Measurements from ENCODE around the gene GTF2E1. TPM values are rescaled to one million over a fixed set of nuclear protein-coding genes. Genes with fewer than 3 reads are reported as not detected.
A peak's percentile ranks its signal among the peaks of the same experiment; 100 is the strongest.
"Not testable (repeated sequence)": the region's sequence is repeated elsewhere in the genome, so short reads cannot be mapped to it uniquely, and the experiment has no call there.

Gene GTF2E1
- 10 to 100 TPM; 11.9 to 14.5 TPM for total RNA-seq
- long read RNA-seq, transcript GTF2E1-201 (5 exons, 3,012 nt), result major isoform, 6 of 8 reads
- long read RNA-seq, partial matches to known transcripts, result 2 of 8 reads
- long read RNA-seq, other reads (novel, unspliced or antisense), result 0 of 8 reads

DNA sequence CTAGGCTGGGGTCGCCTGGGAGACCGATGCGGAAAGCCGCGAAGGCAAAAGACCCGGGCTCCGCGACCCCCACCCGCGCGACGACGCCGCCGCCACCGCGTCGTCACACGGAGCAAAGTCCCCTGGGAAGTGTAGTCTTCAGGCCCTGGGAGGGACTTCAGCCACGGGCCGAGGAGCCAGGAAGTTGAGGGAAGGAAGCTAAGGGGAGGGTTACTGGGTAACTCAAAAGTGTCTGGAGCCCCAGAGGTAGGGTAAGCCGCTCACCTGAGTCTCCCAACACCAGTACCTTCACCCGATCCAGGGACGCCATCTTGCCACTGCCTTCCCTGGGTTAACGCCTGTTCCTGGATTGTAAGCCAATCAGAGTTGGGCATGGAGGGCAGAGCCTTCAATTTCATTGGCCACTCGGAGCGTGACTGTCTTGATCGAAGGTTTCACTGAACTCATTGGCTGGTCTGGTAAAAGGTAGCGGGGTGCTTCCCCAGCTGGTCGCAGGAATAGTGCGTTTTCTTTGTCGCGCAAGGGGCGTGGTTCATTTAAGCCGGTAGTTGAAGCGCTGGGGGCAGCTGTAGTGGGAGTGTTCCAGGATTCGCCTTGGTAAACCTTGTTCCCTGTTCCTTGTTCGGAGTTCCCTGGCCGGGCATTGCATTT lies at the start of gene GTF2E1, which contains the start of gene RABL3:
TSS of gene GTF2E1 (plus strand) at position 547 of the 651 bp plus-strand sequence. CDS start 7,809 bp downstream, outside the sequence.
TSS of gene RABL3 (minus strand) at position 319 of the 651 bp plus-strand sequence. CDS start at position 310, 9 bp downstream.
- peak; percentile 97 to 98 for DNase-seq
- intact Hi-C loops (cut with DNase I, micrococcal nuclease), result no loop called here
- peak; percentile 98 for ATAC-seq

DNA sequence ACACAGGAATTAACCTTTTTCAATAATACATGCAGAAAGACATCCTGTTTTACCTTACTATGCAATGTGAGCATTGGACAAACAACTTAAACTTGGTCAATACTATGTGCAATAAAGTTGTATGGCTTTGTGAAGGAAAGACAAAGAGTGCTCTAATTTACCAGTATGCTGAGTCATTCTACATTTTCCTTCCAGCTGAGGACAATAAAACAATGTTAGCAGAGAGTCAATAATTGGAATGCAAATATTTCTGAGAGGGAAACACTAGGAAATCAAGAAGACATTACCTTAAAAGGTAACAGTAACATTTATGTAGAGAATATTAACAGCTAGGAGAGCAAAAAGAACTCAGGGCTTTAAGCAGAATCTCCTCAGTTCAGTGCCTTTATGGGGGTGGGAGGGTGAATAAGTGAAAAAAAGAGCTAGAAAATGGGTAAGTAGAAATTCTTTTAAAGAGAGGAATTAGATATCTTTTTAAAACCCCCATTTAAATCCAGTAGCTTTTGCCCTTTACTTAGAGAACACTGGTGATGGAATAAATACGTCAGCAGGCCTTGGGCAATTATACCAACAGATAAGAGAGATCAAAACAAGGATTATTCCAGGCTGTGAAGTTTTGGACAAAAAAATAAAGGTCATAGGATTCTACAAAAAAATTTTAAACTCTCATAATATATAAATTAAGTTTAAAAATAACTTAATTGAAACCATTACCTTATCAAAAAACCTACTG lies 48.9 kb upstream of the GTF2E1 start:
- no peak for DNase-seq
- intact Hi-C loops (cut with DNase I, micrococcal nuclease), result no loop called here
- ATAC-seq, result peak; percentile 99

DNA sequence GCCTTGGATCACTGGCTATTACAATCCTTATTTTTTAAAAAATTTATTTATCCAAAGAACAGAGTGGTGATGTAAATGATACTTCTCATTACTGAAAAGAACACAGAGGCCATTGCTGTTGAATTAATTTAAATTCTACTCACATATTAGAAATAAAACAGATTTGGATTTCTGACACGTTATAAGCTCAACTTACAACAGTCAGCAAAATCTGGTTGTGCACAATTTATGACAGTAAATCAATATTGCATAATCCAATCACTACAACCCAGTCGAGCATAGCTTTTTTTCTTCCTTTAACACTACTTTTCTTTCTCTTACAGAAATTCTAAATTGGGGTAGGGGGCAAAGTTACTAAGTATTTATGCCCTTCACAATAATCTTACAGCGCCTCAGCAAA lies 43.2 kb upstream of the GTF2E1 start:
- intact Hi-C loops (cut with DNase I, micrococcal nuclease), result no loop called here
- ATAC-seq (no peak), DNase-seq (no peak)

DNA sequence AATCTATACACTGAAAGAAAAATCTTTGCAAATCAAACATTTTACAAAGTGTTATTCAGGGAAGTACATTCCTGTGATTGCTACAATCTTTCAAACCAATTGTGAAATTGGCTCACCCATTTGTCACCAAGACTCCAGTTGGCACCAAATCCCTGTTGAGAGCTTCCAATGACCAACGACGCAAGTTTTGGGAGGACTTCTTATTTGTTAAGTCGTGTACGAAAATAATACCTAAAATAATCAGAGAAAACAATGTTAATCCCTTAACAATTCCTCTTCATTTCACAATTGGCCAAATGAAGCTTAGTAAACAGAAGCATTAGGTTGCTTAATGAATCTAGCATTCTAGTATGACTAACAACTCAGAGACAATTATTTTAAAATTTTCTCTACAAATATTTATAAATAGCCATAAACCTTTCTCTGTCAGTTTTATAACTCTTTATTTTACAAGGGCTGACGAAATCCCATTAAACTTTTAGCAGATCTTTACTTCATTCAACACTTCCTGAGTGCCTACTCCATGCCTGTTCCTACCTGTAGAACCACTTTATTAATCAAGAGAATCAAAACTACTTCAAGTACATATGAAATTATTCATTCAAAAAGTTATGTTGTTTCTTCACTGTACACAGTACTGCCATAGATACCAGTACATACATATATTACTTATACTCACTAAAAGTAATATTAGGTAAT lies 36.5 kb upstream of the GTF2E1 start:
- intact Hi-C loops (cut with DNase I, micrococcal nuclease), result no loop called here
- ATAC-seq, result no peak
- no peak for DNase-seq

DNA sequence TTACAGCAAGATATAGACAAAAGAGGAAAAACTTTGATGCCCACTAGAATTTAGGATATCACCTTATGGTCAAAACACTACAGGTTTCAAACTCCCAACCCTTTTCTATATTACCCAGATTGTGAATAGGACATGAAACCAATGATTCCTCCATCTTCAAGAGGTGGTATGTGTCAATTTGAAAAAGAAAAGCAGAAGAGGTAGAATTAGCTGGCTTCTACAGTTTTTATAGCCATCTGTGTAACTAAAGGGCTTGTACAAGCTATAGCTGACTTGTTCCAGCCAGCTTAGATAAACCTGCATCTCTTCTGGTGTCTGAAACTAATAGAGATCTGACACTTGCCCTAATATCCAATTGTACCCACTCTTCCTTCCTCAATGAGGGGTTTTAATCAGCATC lies 35.6 kb upstream of the GTF2E1 start:
- intact Hi-C loops (cut with DNase I, micrococcal nuclease), result no loop called here

DNA sequence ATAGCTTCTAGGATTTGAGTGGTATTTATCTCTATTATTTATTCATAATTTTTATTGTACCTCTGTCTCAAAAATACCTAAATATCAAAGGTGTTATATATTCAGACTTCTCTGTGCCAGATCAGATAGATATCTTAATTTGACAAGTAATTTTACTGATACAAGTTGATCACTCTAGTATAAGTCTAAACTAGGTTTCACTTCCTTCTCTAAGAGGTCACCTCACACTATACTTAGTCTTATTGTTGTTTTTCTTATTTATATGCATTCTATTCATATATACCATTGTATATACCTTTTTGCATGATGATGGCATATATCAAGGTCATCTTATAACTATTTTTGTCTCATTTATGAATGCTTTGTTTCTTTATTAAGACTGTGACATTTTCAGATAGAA lies 34.1 kb upstream of the GTF2E1 start:
- ATAC-seq (no peak), DNase-seq (no peak)
- intact Hi-C loops (cut with DNase I, micrococcal nuclease), result no loop called here

More for the DNA sequence above, 35.6 kb upstream of the GTF2E1 start:
- no peak for ATAC-seq
- DNase-seq, result no peak

DNA sequence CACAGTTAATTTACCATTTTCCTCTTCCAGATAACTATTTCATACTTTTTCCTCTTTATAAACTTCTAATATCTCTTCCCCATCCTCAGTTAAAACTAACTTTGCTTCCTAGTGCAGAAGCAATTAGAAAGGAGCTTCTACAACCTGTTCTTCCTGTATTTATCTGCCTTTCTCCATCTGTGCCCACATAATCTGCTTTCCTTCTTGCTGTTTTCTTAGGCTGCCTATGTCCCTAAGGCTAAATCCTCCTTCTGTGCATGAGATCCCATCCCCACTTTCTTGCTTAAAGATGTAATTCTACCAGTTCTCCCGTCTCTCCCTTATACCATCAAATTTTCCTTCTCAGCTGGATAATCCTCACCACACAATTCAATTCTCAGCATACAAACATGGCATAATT lies 32.2 kb upstream of the GTF2E1 start:
- intact Hi-C loops (cut with DNase I, micrococcal nuclease), result no loop called here
- ATAC-seq (no peak), DNase-seq (no peak)

DNA sequence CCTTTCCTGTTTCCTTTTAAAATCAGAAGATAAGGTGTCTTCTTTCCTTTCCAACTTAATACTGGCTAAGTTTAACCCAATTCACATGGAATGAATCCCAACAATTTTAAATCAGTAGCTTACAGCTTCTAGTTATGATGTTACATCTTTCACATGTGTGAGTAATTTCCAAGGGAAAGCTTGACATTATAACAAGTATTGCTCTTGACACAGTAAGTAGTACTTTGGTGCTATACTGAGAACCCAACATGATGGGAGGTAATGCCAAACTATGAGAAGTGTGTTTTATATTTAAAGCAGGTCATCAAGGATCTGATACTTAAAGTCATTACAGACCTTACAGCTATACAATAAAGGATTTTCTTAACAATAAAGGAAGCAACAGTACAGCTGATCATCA lies 29.3 kb upstream of the GTF2E1 start:
- ATAC-seq, result no peak
- intact Hi-C loops (cut with DNase I, micrococcal nuclease), result no loop called here
- DNase-seq, result no peak

DNA sequence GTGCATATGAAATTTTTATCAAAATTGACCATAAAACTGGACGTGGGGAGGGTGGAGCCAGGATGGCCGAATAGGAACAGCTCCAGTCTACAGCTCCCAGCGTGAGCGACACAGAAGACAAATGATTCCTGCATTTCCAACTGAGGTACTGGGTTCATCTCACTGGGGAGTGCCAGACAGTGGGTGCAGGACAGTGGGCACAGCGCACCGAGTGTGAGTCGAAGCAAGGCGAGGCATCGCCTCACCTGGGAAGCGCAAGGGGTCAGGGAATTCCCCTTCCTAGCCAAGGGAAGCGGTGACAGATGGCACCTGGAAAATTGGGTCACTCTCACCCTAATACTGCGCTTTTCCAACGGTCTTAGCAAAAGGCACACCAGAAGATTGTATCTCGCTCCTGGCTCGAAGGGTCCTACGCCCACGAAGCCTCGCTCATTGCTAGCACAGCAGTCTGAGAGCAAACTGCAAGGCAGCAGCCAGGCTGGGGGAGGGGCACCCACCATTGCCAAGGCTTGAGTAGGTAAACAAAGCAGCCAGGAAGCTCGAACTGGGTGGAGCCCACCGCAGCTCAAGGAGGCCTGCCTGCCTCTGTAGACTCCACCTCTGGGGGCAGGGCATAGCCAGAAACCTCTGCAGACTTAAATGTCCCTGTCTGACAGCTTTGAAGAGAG lies 23.2 kb upstream of the GTF2E1 start:
- peak; percentile 27 for ATAC-seq
- DNase-seq, result peak; percentile 72 to 85
- intact Hi-C loops (cut with DNase I, micrococcal nuclease), result not testable (repeated sequence)

DNA sequence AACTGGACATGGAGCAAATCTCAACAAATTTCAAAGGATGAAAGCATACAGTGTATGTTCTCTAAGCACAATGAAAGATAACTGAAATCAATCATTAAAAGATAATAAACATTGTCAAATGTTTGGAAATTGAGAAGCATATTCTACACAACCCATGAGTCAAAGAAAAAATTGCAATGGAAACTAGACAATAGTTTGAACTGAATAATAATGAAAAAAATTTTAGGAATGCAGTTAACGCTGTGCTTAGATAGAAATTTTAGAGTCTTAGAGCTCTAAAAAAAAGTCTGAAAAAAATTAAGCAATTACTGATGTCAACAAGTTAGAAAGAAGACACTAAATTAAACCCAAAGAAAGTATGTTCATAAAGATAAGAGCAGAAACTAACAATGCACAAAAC lies 15.8 kb upstream of the GTF2E1 start:
- intact Hi-C loops (cut with DNase I, micrococcal nuclease), result no loop called here
- DNase-seq, result no peak
- ATAC-seq, result no peak

DNA sequence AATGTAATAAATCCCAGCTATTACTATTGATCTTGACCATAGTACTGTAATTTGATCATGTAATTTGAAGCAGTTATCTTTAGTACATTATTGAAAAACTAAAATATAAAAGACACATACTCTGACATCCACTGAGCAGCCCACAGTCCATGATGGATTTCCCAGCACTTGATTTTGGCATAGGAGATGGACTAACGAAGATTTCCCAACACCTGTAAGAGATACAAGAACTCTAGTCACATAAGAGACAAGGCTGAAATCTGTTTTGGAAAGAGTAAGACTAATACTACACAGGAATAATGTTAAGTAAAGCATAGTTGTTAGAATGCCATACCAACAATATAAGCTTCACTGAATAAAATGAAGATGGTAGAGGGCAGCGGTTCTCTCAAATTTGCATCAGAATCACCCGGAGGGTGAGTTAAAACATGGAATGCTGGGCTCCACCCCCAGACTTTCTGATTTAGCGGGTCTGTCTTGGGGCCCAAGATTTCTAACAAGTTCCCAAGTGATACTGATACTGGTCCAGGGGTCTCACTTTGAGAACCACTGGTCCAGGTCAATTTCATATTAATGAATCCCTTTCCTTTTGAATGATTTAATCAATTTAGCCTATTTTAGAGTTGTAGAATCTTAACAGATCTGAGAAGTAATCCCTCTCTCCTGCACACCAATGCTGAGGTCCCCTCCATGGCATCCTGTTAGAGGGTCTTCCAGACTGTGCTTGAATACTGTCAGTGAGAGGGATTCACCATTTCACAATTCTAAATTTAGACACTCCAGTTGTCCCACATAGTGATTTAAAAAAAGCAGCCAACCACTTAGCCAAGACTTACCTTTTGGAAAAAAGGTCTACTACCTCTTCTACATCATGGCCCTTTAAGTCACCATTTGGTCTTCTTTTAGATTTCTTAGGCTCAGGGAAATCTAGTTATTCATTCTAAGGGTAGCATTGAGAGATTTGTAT lies 11.7 kb upstream of the GTF2E1 start:
- DNase-seq (no peak), ATAC-seq (no peak)
- intact Hi-C loops (cut with DNase I, micrococcal nuclease), result no loop called here

DNA sequence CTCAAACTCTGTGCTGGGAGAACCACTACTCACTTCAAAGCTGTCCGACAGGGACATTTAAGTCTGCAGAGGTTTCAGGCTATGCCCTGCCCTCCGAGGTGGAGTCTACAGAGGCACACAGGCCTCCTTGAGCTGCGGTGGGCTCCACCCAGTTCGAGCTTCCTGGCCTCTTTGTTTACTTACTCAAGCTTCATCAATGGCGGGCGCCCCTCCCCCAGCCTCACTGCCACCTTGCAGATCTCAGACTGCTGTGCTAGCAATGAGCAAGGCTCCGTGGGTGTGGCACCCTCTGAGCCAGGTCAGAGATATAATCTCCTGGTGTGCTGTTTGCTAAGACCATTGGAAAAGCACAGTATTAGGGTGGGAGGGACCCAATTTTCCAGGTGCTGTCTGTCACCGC lies 4.5 kb upstream of the GTF2E1 start:
- intact Hi-C loops (cut with DNase I, micrococcal nuclease); ATAC-seq; DNase-seq: not testable (repeated sequence)

DNA sequence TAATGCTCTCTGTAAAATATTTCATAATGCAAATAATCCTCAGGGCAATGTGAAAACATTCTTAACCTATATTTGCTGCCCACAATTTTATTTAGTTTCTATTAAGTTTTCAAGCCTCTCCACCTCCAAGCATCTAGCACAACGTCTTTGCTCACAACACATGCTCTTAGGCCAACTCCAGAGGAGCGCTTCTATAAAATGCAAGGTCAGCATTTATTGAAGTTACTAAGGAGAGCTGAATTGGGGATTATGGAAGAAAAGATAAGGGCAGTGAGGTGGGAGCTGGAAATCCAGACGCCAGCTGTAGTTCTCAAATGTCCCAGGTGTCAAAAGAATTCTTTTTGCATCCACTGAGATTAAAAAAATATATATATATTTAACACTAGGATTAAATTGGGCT lies 1.2 kb upstream of the GTF2E1 start:
- DNase-seq (no peak), ATAC-seq (no peak)
- intact Hi-C loops (cut with DNase I, micrococcal nuclease), result no loop called here

DNA sequence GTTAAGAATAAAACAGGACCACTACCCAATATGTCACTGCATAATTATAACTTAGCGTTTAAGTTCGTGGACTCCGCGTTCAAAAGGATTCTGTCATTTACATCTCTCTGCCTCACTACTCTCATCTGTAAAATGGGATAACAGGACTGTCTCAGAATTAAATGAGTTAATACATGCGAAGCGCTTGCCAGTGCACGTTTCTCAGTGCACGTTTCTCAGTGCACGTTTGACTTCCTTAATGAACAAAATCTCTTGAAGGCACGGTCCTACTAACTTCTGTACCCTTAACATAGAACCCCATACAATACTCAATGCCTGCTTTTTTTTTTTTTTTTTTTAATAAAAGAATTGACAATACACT lies 727 bp upstream of the GTF2E1 start:
- no peak for DNase-seq

DNA sequence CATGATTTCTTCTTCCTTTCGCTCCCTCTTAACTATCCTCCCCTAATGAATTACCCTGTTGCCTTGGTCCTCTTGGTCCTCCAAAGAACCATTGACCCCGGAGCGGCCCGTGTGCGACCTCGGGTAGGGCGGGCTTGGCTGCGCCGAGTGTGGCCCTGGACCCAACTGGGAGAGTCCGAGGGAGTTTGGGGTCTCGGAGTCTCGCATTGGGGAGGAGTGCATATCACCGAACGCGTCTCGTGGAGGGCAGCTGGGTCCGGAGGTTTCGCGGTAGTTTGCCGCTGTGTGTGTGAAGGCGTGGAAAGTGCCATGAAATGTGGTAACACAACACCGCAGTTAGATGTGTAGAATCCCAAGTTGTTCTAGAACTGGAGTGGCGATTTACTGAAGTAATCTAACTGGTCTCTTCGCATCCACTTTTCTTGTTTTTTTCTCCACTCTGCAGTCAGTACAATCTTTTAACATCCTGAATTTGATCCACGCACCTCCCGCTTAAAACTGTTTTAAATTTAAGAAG lies 363 bp downstream of the GTF2E1 start:
- intact Hi-C loops (cut with DNase I, micrococcal nuclease), result no loop called here
- DNase-seq (peak in 1 of 2 donors; percentile 29), ATAC-seq (peak; percentile 31)

More for the DNA sequence above, 727 bp upstream of the GTF2E1 start:
- peak; percentile 35 for ATAC-seq
- intact Hi-C loops (cut with DNase I, micrococcal nuclease), result no loop called here

DNA sequence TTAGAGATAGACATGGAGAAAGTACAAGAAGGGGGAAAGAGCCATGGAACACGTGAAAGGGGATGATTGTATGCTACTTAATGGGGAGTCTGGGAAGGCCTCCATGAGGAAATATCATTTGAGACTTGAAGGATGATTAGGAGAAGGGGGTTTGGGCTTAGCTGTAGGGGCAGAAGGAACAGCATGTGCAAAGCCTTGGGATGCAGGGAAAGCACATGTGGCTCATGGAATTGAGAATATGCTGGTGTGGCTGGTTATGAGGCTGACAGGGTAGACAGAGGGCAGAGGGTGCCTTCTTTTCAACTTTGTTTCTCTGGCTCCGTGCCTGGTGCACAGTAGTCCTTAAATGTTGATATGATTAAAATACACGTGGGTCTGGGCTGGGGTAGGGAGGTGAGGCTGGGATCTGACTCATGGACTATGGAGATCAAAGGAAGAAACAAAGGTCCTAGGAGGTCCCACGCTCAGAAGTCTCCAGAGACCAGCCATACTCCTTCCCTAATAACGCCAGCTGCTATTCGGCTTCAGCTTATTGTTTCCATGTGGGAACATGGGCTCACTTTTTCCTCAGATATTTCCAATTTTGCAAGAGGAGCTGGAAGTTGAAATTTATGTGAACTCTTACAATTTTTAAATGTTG lies 1.1 kb downstream of the GTF2E1 start:
- ATAC-seq (no peak), DNase-seq (no peak)
- intact Hi-C loops (cut with DNase I, micrococcal nuclease), result no loop called here

DNA sequence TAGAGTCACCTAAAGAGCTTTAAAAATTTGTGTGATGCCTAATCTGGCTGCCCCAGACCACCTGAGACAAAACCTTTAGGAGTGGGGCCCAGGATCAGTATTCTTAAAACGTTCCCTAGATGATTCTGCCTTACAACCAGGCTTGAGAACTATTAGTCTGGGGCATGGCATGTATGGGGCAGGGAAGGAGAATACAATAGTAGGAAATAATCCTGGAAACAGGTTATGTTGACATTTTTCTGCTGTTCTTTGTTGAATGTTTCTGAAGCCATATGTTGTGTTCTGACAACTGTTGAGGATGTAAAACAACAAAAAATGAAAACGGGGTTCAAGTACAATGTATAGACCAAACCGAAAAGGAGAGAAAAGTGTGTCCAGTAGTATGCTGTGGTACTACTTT lies 2.9 kb downstream of the GTF2E1 start:
- ATAC-seq (no peak), DNase-seq (no peak)
- intact Hi-C loops (cut with DNase I, micrococcal nuclease), result no loop called here
